Activated T-cell treated with anti-CD3 and anti-CD28 coated beads for 1 hour (primary cell): ENCODE measurements around the gene CXCL16.

Experiments
- DNase-seq: peaks from one replicate; pipeline ENCODE4 v3.0.0-alpha.2; 2020; ENCODE audit warnings: low read depth

The CXCL16 gene

GRCh38 chr17:4739122-4740024 is at the start of gene CXCL16, which contains the start of gene ZMYND15:
Gene CXCL16, minus strand, starts transcription at chr17:4739928. Its CDS starts 589 bp downstream, at chr17:4739339.
Gene ZMYND15, plus strand, starts transcription at chr17:4739833. Its CDS starts 716 bp downstream, at chr17:4740549.
- DNase-seq: peak; percentile 44

- DNase-seq: no peak
Measured at GRCh38 chr17:4788807-4789700, 49.3 kb upstream of the CXCL16 start, which contains the start of gene GLTPD2. Gene GLTPD2, plus strand, starts transcription at chr17:4788964. Its CDS starts 48 bp downstream, at chr17:4789012.

- no peak for DNase-seq
Measured at GRCh38 chr17:4788159-4788806, 48.6 kb upstream of the CXCL16 start.

- DNase-seq: no peak
Measured at GRCh38 chr17:4786516-4786915, 46.8 kb upstream of the CXCL16 start.

GRCh38 chr17:4786106-4786511 is 46.4 kb upstream of the CXCL16 start, which contains the start of gene VMO1:
Gene VMO1, minus strand, starts transcription at chr17:4786364. Its CDS starts 12 bp downstream, at chr17:4786352.
- no peak for DNase-seq

- DNase-seq: no peak
Measured at GRCh38 chr17:4785311-4786105, 45.8 kb upstream of the CXCL16 start.

- DNase-seq: no peak
Measured at GRCh38 chr17:4782652-4783051, 42.9 kb upstream of the CXCL16 start.

- DNase-seq: no peak
Measured at GRCh38 chr17:4780325-4780955, 40.7 kb upstream of the CXCL16 start.

- DNase-seq: no peak
Measured at GRCh38 chr17:4777969-4778760, 38.4 kb upstream of the CXCL16 start.

- DNase-seq: no peak
Measured at GRCh38 chr17:4772235-4772613, 32.5 kb upstream of the CXCL16 start.

GRCh38 chr17:4771519-4772234 is 31.9 kb upstream of the CXCL16 start, which contains the start of gene TM4SF5:
Gene TM4SF5, plus strand, starts transcription at chr17:4771886. Its CDS starts 37 bp downstream, at chr17:4771923.
- DNase-seq: no peak

- DNase-seq: no peak
Measured at GRCh38 chr17:4769628-4770027, 29.9 kb upstream of the CXCL16 start.

GRCh38 chr17:4768298-4768697 is 28.6 kb upstream of the CXCL16 start:
- no peak for DNase-seq

GRCh38 chr17:4766723-4767122 is 27.0 kb upstream of the CXCL16 start:
- no peak for DNase-seq

GRCh38 chr17:4766201-4766600 is 26.5 kb upstream of the CXCL16 start:
- no peak for DNase-seq

- DNase-seq: no peak
Measured at GRCh38 chr17:4764595-4764994, 24.9 kb upstream of the CXCL16 start.

GRCh38 chr17:4759776-4760236 is 20.1 kb upstream of the CXCL16 start:
- no peak for DNase-seq

- no peak for DNase-seq
Measured at GRCh38 chr17:4753392-4753791, 13.7 kb upstream of the CXCL16 start.

- DNase-seq: no peak
Measured at GRCh38 chr17:4751932-4752331, 12.2 kb upstream of the CXCL16 start.
